ENCODE results near the gene DKC1.

Gene DKC1

GRCh38 chrX:154762537-154763296 is at the start of gene DKC1:
Gene DKC1, plus strand, starts transcription at chrX:154762864. Its CDS starts 102 bp downstream, at chrX:154762966.
- FAIRE-seq, result no peak

- FAIRE-seq, result peak; percentile 81
Observed at GRCh38 chrX:154714925-154715324, 47.7 kb upstream of the DKC1 start.

DNA sequence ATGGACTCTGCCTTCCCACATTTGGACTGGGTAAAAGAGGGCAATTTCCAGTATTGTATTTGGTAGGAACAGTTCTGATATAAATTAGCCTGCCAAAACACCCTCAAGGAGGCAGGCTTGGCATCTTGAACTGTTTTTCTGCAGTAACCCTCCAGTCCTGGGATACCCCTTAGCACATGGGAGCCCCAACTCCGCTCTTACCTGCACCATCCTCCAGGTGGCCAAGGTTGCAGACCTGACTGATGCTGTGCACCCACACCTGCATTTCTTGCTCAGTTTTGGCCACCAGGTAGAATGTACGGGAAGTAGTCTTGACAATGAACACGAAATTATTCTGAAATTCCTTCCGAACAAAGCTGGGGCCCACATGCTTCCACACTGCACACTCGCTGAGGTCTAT is 46.8 kb upstream of the DKC1 start:
- no peak for FAIRE-seq

DNA sequence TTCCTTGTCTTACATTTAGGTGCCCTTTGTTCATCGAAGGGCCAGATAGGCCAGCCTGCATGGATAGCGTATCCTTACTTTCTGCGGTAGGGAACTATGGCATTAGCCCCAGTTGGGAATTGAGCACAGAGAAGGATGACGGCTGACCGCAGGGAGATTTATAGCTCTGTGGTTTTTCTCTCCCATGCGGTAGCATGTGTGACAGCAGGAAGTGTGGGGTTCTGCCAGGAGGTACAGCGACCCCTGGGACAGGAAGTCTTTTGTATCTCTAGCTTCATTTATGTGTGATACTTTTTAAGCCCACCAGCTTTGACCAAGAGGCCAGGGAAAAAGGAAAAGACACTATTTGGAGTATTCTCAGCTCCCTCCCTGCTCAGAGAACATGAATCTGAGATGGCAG is 44.8 kb upstream of the DKC1 start:
- no peak for FAIRE-seq

DNA sequence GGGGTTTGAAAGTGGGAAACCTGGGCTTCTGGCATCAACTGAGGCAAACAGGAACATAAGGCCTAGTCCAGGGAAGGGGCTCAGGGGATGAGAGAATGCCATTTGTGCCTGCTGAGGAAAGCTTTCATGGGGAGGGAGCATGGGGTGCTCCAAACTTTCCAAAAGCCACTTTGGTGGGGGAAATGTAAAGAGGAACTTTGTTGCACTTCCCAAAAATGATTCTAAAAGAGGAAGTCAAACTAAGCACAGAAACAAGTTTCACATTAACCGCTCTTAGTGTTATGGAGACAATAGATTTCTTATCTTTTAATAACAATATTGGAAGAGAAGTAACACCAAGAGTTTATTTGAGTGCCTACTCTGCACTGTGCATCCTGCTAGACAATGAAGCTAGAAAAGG is 44.0 kb upstream of the DKC1 start:
- FAIRE-seq, result no peak

DNA sequence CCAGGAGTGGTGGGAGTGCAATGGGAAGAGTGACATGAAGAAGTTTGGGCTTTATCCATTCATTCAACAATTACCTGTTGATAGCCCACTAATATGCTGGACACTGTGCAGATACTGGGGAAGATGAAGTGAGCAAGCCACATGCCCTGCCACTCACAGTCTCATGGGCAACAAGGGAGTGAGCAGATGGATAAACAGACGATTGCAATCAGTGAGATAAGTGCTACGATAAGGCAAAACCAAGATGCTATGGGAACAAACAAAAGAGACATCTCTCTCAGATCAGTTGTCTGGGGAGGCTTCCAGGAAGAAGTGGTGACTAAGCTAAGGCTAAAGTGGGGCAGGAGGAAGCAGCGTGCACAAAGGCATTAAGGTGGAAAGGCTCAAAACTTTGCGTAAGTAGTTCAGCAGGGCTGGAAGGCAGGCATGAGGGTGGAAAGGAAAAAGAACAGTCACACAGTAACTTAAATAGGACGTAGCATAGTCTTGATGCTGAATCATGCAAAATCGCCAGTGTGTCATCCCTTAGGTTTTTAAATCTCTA is 43.5 kb upstream of the DKC1 start:
- FAIRE-seq, result no peak

- no peak for FAIRE-seq
Observed at GRCh38 chrX:154720067-154720466, 42.6 kb upstream of the DKC1 start.

- FAIRE-seq, result no peak
Observed at GRCh38 chrX:154721155-154721554, 41.5 kb upstream of the DKC1 start.

GRCh38 chrX:154724993-154725756 is 37.5 kb upstream of the DKC1 start:
- no peak for FAIRE-seq

DNA sequence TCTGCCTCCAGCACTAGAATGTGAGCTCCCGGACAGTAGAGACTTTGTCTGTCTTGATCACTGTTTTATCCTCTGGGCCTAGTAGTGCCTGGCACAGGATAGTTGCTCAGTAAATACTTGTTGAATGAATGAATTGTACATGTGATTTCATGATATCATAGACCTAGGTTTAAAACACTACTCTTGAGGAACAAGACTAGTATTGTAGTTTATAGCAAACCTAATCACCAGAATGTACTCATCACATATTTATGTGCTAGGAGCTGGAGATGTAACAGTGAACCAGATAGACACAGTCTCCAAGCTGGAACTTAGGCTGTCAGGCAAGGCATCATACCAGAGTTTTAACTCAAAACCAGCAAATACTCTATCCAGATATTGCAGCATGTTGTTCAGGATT is 35.2 kb upstream of the DKC1 start:
- FAIRE-seq, result no peak

- FAIRE-seq, result no peak
Observed at GRCh38 chrX:154727871-154728270, 34.8 kb upstream of the DKC1 start.

DNA sequence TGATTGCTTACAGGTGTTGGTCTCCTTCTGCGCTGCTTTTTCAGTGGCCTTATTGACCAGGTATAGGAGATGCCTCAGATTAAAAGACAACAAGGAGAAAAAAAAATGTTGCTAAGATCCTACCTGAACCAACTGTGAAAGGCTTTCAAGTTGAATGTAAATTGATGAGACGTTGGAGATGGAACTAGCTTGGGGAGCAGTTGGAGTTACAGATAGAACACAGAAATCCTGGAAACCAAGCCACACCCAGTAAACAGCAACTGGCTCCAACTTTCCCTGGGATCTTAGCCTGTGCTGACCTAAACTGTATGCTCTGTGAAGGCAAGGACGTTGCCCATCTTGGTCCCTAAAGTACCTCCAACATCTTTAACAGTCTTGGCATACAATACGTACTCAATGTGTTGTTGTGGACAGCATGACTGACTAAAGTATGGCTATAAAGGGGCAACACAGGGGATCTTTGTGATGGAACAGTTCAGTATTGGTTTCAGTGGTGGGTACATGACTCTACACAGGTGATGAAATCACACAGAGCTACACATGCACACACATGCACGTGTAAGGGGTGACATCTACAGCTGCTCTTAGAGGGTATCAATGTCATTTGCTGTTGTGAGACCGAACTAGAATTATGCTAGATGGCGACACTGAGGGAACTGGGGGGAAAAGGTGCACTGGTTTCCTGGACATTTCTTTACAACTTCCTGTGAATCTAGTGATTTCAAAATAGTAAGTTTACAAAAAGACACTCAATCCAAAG is 34.1 kb upstream of the DKC1 start:
- FAIRE-seq, result no peak

- no peak for FAIRE-seq
Observed at GRCh38 chrX:154729439-154729838, 33.2 kb upstream of the DKC1 start.

DNA sequence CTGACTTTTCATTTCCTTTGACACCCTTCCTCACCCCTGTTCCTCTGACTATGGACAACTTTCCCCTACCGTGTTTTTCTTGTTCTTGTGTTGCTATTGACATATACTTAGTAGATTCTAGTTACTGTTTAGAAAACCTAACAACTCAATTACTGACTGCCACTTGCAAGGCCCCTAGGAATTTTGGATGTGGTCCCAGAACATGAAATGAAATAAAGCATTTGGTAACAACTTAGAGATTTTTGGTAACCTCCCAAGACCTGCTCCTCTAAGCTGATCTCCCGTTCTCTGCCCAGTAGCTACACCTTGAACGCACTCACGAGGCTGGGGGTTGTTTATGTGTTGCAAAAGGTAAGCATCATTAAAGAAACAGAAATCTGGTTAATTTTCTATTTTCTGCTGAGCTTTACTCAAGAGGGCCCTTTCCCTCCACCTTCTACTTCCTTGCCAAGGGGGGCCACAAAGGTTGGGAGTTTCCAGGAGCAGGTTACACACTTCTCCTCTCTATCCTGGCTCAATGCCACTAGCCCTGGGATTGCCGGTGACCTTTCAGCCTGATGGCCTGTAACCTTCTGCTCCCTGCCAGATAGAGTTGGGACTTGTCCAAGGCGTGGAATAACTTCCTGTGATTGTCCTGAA is 32.3 kb upstream of the DKC1 start:
- no peak for FAIRE-seq

GRCh38 chrX:154731184-154731583 is 31.5 kb upstream of the DKC1 start:
- FAIRE-seq, result no peak

DNA sequence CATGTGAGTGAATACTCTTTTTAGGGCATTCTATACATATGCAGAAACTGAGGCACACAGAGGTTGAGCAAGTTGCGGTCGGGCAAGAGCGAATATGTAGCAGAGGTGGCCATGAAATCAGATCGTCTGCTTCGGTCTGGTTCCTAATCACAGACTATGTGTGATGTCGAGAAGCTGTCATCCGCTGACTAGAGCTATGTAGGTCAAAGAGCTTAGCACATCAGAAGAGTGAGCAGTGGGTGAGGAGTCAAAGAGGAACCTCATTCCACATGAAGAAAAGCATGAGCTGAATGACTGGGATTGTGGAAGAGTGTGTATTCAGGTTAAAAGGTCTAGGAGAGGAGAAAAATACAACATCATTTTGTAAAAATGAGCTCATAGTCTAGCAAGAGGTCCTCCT is 30.8 kb upstream of the DKC1 start:
- no peak for FAIRE-seq

GRCh38 chrX:154732421-154733065 is 30.1 kb upstream of the DKC1 start:
- FAIRE-seq, result no peak

- no peak for FAIRE-seq
Observed at GRCh38 chrX:154733066-154733425, 29.6 kb upstream of the DKC1 start.

GRCh38 chrX:154734061-154734781 is 28.4 kb upstream of the DKC1 start:
- no peak for FAIRE-seq

- FAIRE-seq, result no peak
Observed at GRCh38 chrX:154735695-154736393, 26.8 kb upstream of the DKC1 start.

DNA sequence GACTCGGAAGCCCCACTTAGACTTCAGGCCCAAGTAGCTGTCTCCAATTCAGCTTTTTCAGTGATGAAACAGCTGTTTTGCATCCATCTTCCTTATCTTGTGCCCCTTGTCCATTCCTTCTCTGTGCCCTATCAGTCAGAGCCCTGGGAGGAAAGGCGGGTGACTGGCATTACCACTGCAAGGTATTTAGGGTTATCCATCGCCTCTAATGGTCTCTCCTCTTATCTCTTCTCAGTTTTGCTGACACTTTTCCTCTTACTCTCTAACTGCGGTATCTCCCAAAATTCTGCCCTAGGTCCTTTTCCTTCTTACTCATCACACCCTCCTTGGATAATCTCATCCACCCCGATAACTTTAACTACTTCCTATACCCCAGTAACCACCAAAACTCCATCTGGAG is 25.5 kb upstream of the DKC1 start:
- FAIRE-seq, result no peak

All from TTC549 (cell line).